MM.1S (cell line): ENCODE results near the gene PCDHA5.
"Not testable (repeated sequence)": the region's sequence is repeated elsewhere in the genome, so short reads cannot be mapped to it uniquely, and the experiment has no call there.

ENCODE experiments used
- DNase-seq: peaks from one replicate; pipeline ENCODE4 v3.0.0-alpha.2; 2015
- H2AFZ ChIP-seq: fragments of 300-600 bp; sonication (generic); 2 replicates; pipeline ENCODE4 v1.6.0; 2016; ENCODE audit warnings: antibody characterized with exemption, low read length
- H3F3A ChIP-seq: fragments of 300-600 bp; sonication (generic); 2 replicates; pipeline ENCODE4 v1.6.1; 2016; ENCODE audit warnings: mild to moderate bottlenecking, antibody characterized with exemption, low read length, moderate library complexity, mixed read lengths; ENCODE audit not compliant: insufficient read depth
- H3K27ac ChIP-seq: fragments of 300-600 bp; sonication (generic); 2 replicates; pipeline ENCODE4 v1.5.1; 2016; ENCODE audit warnings: mild to moderate bottlenecking, low read length
- H3K27me3 ChIP-seq: fragments of 300-600 bp; sonication (generic); replicated peaks from 2 replicates; pipeline ENCODE4 v1.6.0; 2016; ENCODE audit warnings: low read length; ENCODE audit not compliant: insufficient read depth
- H3K36me3 ChIP-seq: fragments of 300-600 bp; sonication (generic); replicated peaks from 2 replicates; pipeline ENCODE4 v1.6.1; 2016; ENCODE audit warnings: mild to moderate bottlenecking, low read length, mixed read lengths; ENCODE audit not compliant: insufficient read depth
- H3K4me1 ChIP-seq: fragments of 300-600 bp; sonication (generic); 2 replicates; pipeline ENCODE4 v1.6.1; 2016; ENCODE audit warnings: low read length, mixed read lengths
- H3K4me2 ChIP-seq: fragments of 300-600 bp; sonication (generic); 2 replicates; pipeline ENCODE4 v1.6.0; 2016; ENCODE audit warnings: low read depth, low read length
- H3K4me3 ChIP-seq: fragments of 300-600 bp; sonication (generic); 2 replicates; pipeline ENCODE4 v1.5.1; 2016; ENCODE audit warnings: low read length, mixed read lengths
- H3K79me2 ChIP-seq: fragments of 300-600 bp; sonication (generic); 2 replicates; pipeline ENCODE4 v1.6.1; 2016; ENCODE audit warnings: mixed run types, low read length, mixed read lengths
- H3K9ac ChIP-seq: fragments of 300-600 bp; sonication (generic); 2 replicates; pipeline ENCODE4 v1.6.1; 2016; ENCODE audit warnings: low read length, mixed read lengths
- H3K9me2 ChIP-seq: fragments of 300-600 bp; sonication (generic); replicated peaks from 2 replicates; pipeline ENCODE4 v1.6.1; 2016; ENCODE audit warnings: mild to moderate bottlenecking, low read length, mixed read lengths; ENCODE audit not compliant: insufficient read depth
- H3K9me3 ChIP-seq: fragments of 300-600 bp; sonication (generic); replicated peaks from 2 replicates; pipeline ENCODE4 v1.6.1; 2016; ENCODE audit warnings: mild to moderate bottlenecking, low read length, mixed read lengths; ENCODE audit not compliant: insufficient read depth
- H4K20me1 ChIP-seq: fragments of 300-600 bp; sonication (generic); 2 replicates; pipeline ENCODE4 v1.6.1; 2016; ENCODE audit warnings: mild to moderate bottlenecking, low read length, moderate library complexity, mixed read lengths; ENCODE audit not compliant: insufficient read depth
- CTCF ChIP-seq: fragments of 300-600 bp; sonication (generic); IDR thresholded peaks from 2 replicates; pipeline ENCODE4 v1.5.1; 2016; ENCODE audit warnings: antibody characterized with exemption, low read length, mixed read lengths
- EZH2 ChIP-seq: fragments of 300-600 bp; sonication (generic); optimal IDR thresholded peaks from 2 replicates; pipeline ENCODE3; 2017; ENCODE audit warnings: low read depth, mild to moderate bottlenecking, antibody characterized with exemption, low read length, mixed read lengths
- EZH2phosphoT487 ChIP-seq: fragments of 300-600 bp; sonication (generic); IDR thresholded peaks from 2 replicates; pipeline ENCODE4 v1.6.1; 2018; ENCODE audit warnings: antibody characterized with exemption, low read length

PCDHA5 gene

GRCh38 chr5:140833993-140834392, 12.6 kb downstream of the PCDHA5 start, which contains the start of gene PCDHA7:
TSS of gene PCDHA7 (plus strand) at chr5:140834269. CDS start at chr5:140834384, 115 bp downstream.
- Histone ChIP-seq H3K36me3 (no peaks in the 10 kb centered on the region), H3K4me2 (no peak within 1 kb of the TSS), H4K20me1 (no peaks in the 10 kb centered on the region), H3K27ac (no peak within 1 kb of the TSS), H3K79me2 (no peaks in the 10 kb centered on the region), H2AFZ (no peak within 1 kb of the TSS), H3K9me2 (no peaks in the 10 kb centered on the region), H3K4me1 (no peaks in the 10 kb centered on the region), H3K4me3 (no peak within 1 kb of the TSS), H3K27me3 (no peaks in the 10 kb centered on the region), H3K9ac (no peak within 1 kb of the TSS), H3K9me3 (no peaks in the 10 kb centered on the region), H3F3A (no peaks in the 10 kb centered on the region)
- no peak for DNase-seq
- no peak for TF ChIP-seq EZH2phosphoT487
- no peak for TF ChIP-seq CTCF
- no peak for TF ChIP-seq EZH2

GRCh38 chr5:140834439-140835008, 13.1 kb downstream of the PCDHA5 start:
- not testable (repeated sequence) for H3K27ac ChIP-seq, H3K9ac ChIP-seq, H3K9me2 ChIP-seq, H3K4me1 ChIP-seq, H3K4me3 ChIP-seq, H3K36me3 ChIP-seq, H4K20me1 ChIP-seq, H3F3A ChIP-seq, H3K9me3 ChIP-seq, H3K4me2 ChIP-seq, DNase-seq, H3K27me3 ChIP-seq, H2AFZ ChIP-seq, H3K79me2 ChIP-seq

GRCh38 chr5:140835622-140836510, 14.5 kb downstream of the PCDHA5 start:
- Histone ChIP-seq H3K9me3 (no peaks in the 10 kb centered on the region), H3K9me2 (no peaks in the 10 kb centered on the region), H3K4me1 (no peaks in the 10 kb centered on the region), H3K36me3 (no peaks in the 10 kb centered on the region), H3K27ac (no peak overlapping the region), H3K4me3 (no peak overlapping the region), H3K4me2 (no peak overlapping the region), H3F3A (no peaks in the 10 kb centered on the region), H2AFZ (no peak overlapping the region), H4K20me1 (no peaks in the 10 kb centered on the region), H3K27me3 (no peaks in the 10 kb centered on the region), H3K9ac (no peak overlapping the region), H3K79me2 (no peaks in the 10 kb centered on the region)
- TF ChIP-seq EZH2phosphoT487 (no peak), EZH2 (no peak), CTCF (no peak)
- no peak for DNase-seq
